ENCODE measurements around the gene E2F6.

- TF ChIP-seq CTCF (IDR thresholded peaks at IDR 0.05; ENCODE audit: borderline replicate concordance, extremely low read depth, low read length, poor library complexity, severe bottlenecking) (no peak), EZH2 (IDR thresholded peaks at IDR 0.05; ENCODE audit: borderline replicate concordance, low read depth, low read length, severe bottlenecking) (no peak)
Measured at GRCh38 chr2:11480406-11480805, 14.4 kb upstream of the E2F6 start.

Measured in DND-41 (cell line).